Measurements from ENCODE around the gene OR6C4.
"Not testable (repeated sequence)": the region's sequence is repeated elsewhere in the genome, so short reads cannot be mapped to it uniquely, and the experiment has no call there.

The OR6C4 gene

GRCh38 chr12:55549302-55549701, at the start of gene OR6C4:
Gene OR6C4, plus strand, starts transcription at chr12:55549602. Its CDS starts 1,625 bp downstream, at chr12:55551227.
- no peaks in the 10 kb centered on the region for H3K36me3 ChIP-seq (ENCODE audit: control insufficient read depth in 1 of 2, insufficient read depth in 2 of 2, low read length in 2 of 2)
- no peaks in the 10 kb centered on the region for H3K27me3 ChIP-seq (ENCODE audit: low read depth, low read length)
- H3K9me3 ChIP-seq (ENCODE audit: control insufficient read depth in 1 of 2, low read length in 2 of 2) = peaks cover 0 to 7% of the 10 kb centered on the region in 2 donors
- no peak within 1 kb of the TSS for H3K27ac ChIP-seq (ENCODE audit: low read length)
- H3K4me3 ChIP-seq (ENCODE audit: low read depth in 1 of 2, low read length in 2 of 2) = no peak within 1 kb of the TSS
- no peaks in the 10 kb centered on the region for H3K4me1 ChIP-seq (ENCODE audit: control insufficient read depth in 1 of 2, insufficient read depth in 2 of 2, low read length in 2 of 2)

- Histone ChIP-seq H3K4me3 (ENCODE audit: low read depth in 1 of 2, low read length in 2 of 2) (no peak overlapping the region), H3K27ac (ENCODE audit: low read length) (no peak overlapping the region), H3K27me3 (ENCODE audit: low read depth, low read length) (no peaks in the 10 kb centered on the region), H3K4me1 (ENCODE audit: control insufficient read depth in 1 of 2, insufficient read depth in 2 of 2, low read length in 2 of 2) (no peaks in the 10 kb centered on the region), H3K36me3 (ENCODE audit: control insufficient read depth in 1 of 2, insufficient read depth in 2 of 2, low read length in 2 of 2) (no peaks in the 10 kb centered on the region), H3K9me3 (ENCODE audit: control insufficient read depth in 1 of 2, low read length in 2 of 2) (no peaks in the 10 kb centered on the region)
Observed at GRCh38 chr12:55499810-55500252, 49.6 kb upstream of the OR6C4 start.

- Histone ChIP-seq H3K4me1 (ENCODE audit: control insufficient read depth in 1 of 2, insufficient read depth in 2 of 2, low read length in 2 of 2) (no peaks in the 10 kb centered on the region), H3K27ac (ENCODE audit: low read length) (no peak overlapping the region), H3K9me3 (ENCODE audit: control insufficient read depth in 1 of 2, low read length in 2 of 2) (no peaks in the 10 kb centered on the region), H3K36me3 (ENCODE audit: control insufficient read depth in 1 of 2, insufficient read depth in 2 of 2, low read length in 2 of 2) (no peaks in the 10 kb centered on the region), H3K4me3 (ENCODE audit: low read depth in 1 of 2, low read length in 2 of 2) (no peak overlapping the region), H3K27me3 (ENCODE audit: low read depth, low read length) (no peaks in the 10 kb centered on the region)
Observed at GRCh38 chr12:55501601-55502000, 47.8 kb upstream of the OR6C4 start.

- H3K4me1 ChIP-seq (ENCODE audit: control insufficient read depth in 1 of 2, insufficient read depth in 2 of 2, low read length in 2 of 2) = no peaks in the 10 kb centered on the region
- H3K4me3 ChIP-seq (ENCODE audit: low read depth in 1 of 2, low read length in 2 of 2) = no peak overlapping the region
- H3K9me3 ChIP-seq (ENCODE audit: control insufficient read depth in 1 of 2, low read length in 2 of 2) = peaks cover 0 to 3% of the 10 kb centered on the region in 2 donors
- no peaks in the 10 kb centered on the region for H3K27me3 ChIP-seq (ENCODE audit: low read depth, low read length)
- H3K36me3 ChIP-seq (ENCODE audit: control insufficient read depth in 1 of 2, insufficient read depth in 2 of 2, low read length in 2 of 2) = no peaks in the 10 kb centered on the region
- H3K27ac ChIP-seq (ENCODE audit: low read length) = no peak overlapping the region
Observed at GRCh38 chr12:55515696-55516095, 33.7 kb upstream of the OR6C4 start.

- no peak overlapping the region for H3K4me3 ChIP-seq (ENCODE audit: low read depth in 1 of 2, low read length in 2 of 2)
- H3K9me3 ChIP-seq (ENCODE audit: control insufficient read depth in 1 of 2, low read length in 2 of 2) = peaks cover 0 to 3% of the 10 kb centered on the region in 2 donors
- H3K27me3 ChIP-seq (ENCODE audit: low read depth, low read length) = no peaks in the 10 kb centered on the region
- no peaks in the 10 kb centered on the region for H3K36me3 ChIP-seq (ENCODE audit: control insufficient read depth in 1 of 2, insufficient read depth in 2 of 2, low read length in 2 of 2)
- H3K4me1 ChIP-seq (ENCODE audit: control insufficient read depth in 1 of 2, insufficient read depth in 2 of 2, low read length in 2 of 2) = no peaks in the 10 kb centered on the region
- H3K27ac ChIP-seq (ENCODE audit: low read length) = no peak overlapping the region
Observed at GRCh38 chr12:55516391-55516790, 33.0 kb upstream of the OR6C4 start.

- H3K9me3 ChIP-seq (ENCODE audit: control insufficient read depth in 1 of 2, low read length in 2 of 2); H3K27ac ChIP-seq (ENCODE audit: low read length); H3K36me3 ChIP-seq (ENCODE audit: control insufficient read depth in 1 of 2, insufficient read depth in 2 of 2, low read length in 2 of 2); H3K27me3 ChIP-seq (ENCODE audit: low read depth, low read length); H3K4me3 ChIP-seq (ENCODE audit: low read depth in 1 of 2, low read length in 2 of 2); H3K4me1 ChIP-seq (ENCODE audit: control insufficient read depth in 1 of 2, insufficient read depth in 2 of 2, low read length in 2 of 2): not testable (repeated sequence)
Observed at GRCh38 chr12:55548235-55548634, 1.2 kb upstream of the OR6C4 start.

- no peak overlapping the region for H3K27ac ChIP-seq (ENCODE audit: low read length)
- no peaks in the 10 kb centered on the region for H3K4me1 ChIP-seq (ENCODE audit: control insufficient read depth in 1 of 2, insufficient read depth in 2 of 2, low read length in 2 of 2)
- peaks cover 0 to 7% of the 10 kb centered on the region in 2 donors for H3K9me3 ChIP-seq (ENCODE audit: control insufficient read depth in 1 of 2, low read length in 2 of 2)
- no peaks in the 10 kb centered on the region for H3K36me3 ChIP-seq (ENCODE audit: control insufficient read depth in 1 of 2, insufficient read depth in 2 of 2, low read length in 2 of 2)
- H3K27me3 ChIP-seq (ENCODE audit: low read depth, low read length) = no peaks in the 10 kb centered on the region
- no peak overlapping the region for H3K4me3 ChIP-seq (ENCODE audit: low read depth in 1 of 2, low read length in 2 of 2)
Observed at GRCh38 chr12:55548756-55549155, 646 bp upstream of the OR6C4 start.

- Histone ChIP-seq H3K27ac (ENCODE audit: low read length) (no peak overlapping the region), H3K27me3 (ENCODE audit: low read depth, low read length) (no peaks in the 10 kb centered on the region), H3K4me3 (ENCODE audit: low read depth in 1 of 2, low read length in 2 of 2) (no peak overlapping the region), H3K36me3 (ENCODE audit: control insufficient read depth in 1 of 2, insufficient read depth in 2 of 2, low read length in 2 of 2) (no peaks in the 10 kb centered on the region), H3K9me3 (ENCODE audit: control insufficient read depth in 1 of 2, low read length in 2 of 2) (peaks cover 7 to 14% of the 10 kb centered on the region in 2 donors), H3K4me1 (ENCODE audit: control insufficient read depth in 1 of 2, insufficient read depth in 2 of 2, low read length in 2 of 2) (no peaks in the 10 kb centered on the region)
Observed at GRCh38 chr12:55554296-55554695, 4.9 kb downstream of the OR6C4 start.

- peaks cover 0 to 26% of the 10 kb centered on the region in 2 donors for H3K9me3 ChIP-seq (ENCODE audit: control insufficient read depth in 1 of 2, low read length in 2 of 2)
- not testable (repeated sequence) for H3K36me3 ChIP-seq (ENCODE audit: control insufficient read depth in 1 of 2, insufficient read depth in 2 of 2, low read length in 2 of 2); H3K27ac ChIP-seq (ENCODE audit: low read length); H3K27me3 ChIP-seq (ENCODE audit: low read depth, low read length); H3K4me3 ChIP-seq (ENCODE audit: low read depth in 1 of 2, low read length in 2 of 2); H3K4me1 ChIP-seq (ENCODE audit: control insufficient read depth in 1 of 2, insufficient read depth in 2 of 2, low read length in 2 of 2)
Observed at GRCh38 chr12:55570060-55570459, 20.7 kb downstream of the OR6C4 start.

GRCh38 chr12:55570689-55571088, 21.3 kb downstream of the OR6C4 start:
- H3K9me3 ChIP-seq (ENCODE audit: control insufficient read depth in 1 of 2, low read length in 2 of 2) = peaks cover 0 to 26% of the 10 kb centered on the region in 2 donors
- not testable (repeated sequence) for H3K27me3 ChIP-seq (ENCODE audit: low read depth, low read length)

GRCh38 chr12:55572168-55572567, 22.8 kb downstream of the OR6C4 start, which contains the start of gene OR2AP1:
Gene OR2AP1, plus strand, starts transcription at chr12:55572468. Its CDS starts 1,947 bp downstream, at chr12:55574415.
- no peaks in the 10 kb centered on the region for H3K27me3 ChIP-seq (ENCODE audit: low read depth, low read length)

More at GRCh38 chr12:55570689-55571088, 21.3 kb downstream of the OR6C4 start:
- H3K36me3 ChIP-seq (ENCODE audit: control insufficient read depth in 1 of 2, insufficient read depth in 2 of 2, low read length in 2 of 2); H3K4me3 ChIP-seq (ENCODE audit: low read depth in 1 of 2, low read length in 2 of 2); H3K4me1 ChIP-seq (ENCODE audit: control insufficient read depth in 1 of 2, insufficient read depth in 2 of 2, low read length in 2 of 2); H3K27ac ChIP-seq (ENCODE audit: low read length): not testable (repeated sequence)

GRCh38 chr12:55582066-55582465, 32.7 kb downstream of the OR6C4 start:
- Histone ChIP-seq H3K9me3 (ENCODE audit: control insufficient read depth in 1 of 2, low read length in 2 of 2) (peaks cover 0 to 8% of the 10 kb centered on the region in 2 donors), H3K36me3 (ENCODE audit: control insufficient read depth in 1 of 2, insufficient read depth in 2 of 2, low read length in 2 of 2) (no peaks in the 10 kb centered on the region), H3K4me1 (ENCODE audit: control insufficient read depth in 1 of 2, insufficient read depth in 2 of 2, low read length in 2 of 2) (no peaks in the 10 kb centered on the region), H3K27me3 (ENCODE audit: low read depth, low read length) (no peaks in the 10 kb centered on the region), H3K27ac (ENCODE audit: low read length) (no peak overlapping the region), H3K4me3 (ENCODE audit: low read depth in 1 of 2, low read length in 2 of 2) (no peak overlapping the region)

More at GRCh38 chr12:55572168-55572567, 22.8 kb downstream of the OR6C4 start, which contains the start of gene OR2AP1:
- H3K36me3 ChIP-seq (ENCODE audit: control insufficient read depth in 1 of 2, insufficient read depth in 2 of 2, low read length in 2 of 2) = no peaks in the 10 kb centered on the region
- H3K9me3 ChIP-seq (ENCODE audit: control insufficient read depth in 1 of 2, low read length in 2 of 2) = peaks cover 0 to 26% of the 10 kb centered on the region in 2 donors
- H3K27ac ChIP-seq (ENCODE audit: low read length) = no peak within 1 kb of the TSS
- no peaks in the 10 kb centered on the region for H3K4me1 ChIP-seq (ENCODE audit: control insufficient read depth in 1 of 2, insufficient read depth in 2 of 2, low read length in 2 of 2)
- H3K4me3 ChIP-seq (ENCODE audit: low read depth in 1 of 2, low read length in 2 of 2) = no peak within 1 kb of the TSS

All from muscle layer of duodenum (tissue), 2 donors.